Measurements from ENCODE around the gene VPS13C. TPM values are rescaled to one million over a fixed set of nuclear protein-coding genes. Genes with fewer than 3 reads are reported as not detected.

The VPS13C gene
- total and polyA plus RNA-seq, 2 donors (not counting 1 experiment from before 2014, with no cell fraction given) = 40.0 to 236 TPM

DNA sequence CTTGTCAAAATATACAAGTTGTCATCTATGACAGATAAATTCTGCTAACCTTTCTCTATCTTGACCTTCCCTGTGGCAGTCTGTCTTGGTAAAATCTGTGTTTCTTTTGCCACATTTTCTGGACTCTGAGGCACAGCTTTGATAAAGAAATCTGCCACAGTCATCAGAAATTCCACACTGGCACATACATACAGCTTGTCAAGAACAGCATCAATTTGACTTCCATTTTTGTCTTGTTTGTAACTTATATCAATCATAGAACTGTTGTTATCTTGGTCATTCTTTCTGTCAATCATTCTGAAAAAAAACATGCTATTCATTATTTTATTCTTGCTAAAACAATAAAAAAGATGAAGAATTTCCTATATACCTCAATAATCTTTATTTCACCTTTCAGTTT, 130.8 kb downstream of the VPS13C start:
- H2AFZ ChIP-seq (ENCODE audit: insufficient read depth, low read depth, low read length, poor library complexity, severe bottlenecking) = no peak overlapping the region
- CTCF ChIA-PET = no interaction called here
- no peaks in the 10 kb centered on the region for H3K27me3 ChIP-seq (replicated peaks in 1 of 4; ENCODE audit: control extremely low read depth in 1 of 4, control insufficient read depth in 3 of 4, insufficient read depth in 4 of 4, low read length in 3 of 4)
- H3K4me1 ChIP-seq (ENCODE audit: control insufficient read depth in 2 of 2, insufficient read depth in 2 of 2, low read length in 2 of 2) = no peaks in the 10 kb centered on the region
- no peak overlapping the region for H3K27ac ChIP-seq (ENCODE audit: low read length in 2 of 2)
- intact Hi-C loops (cut with micrococcal nuclease) = no loop called here
- DNase-seq (no peak), ATAC-seq (ENCODE audit: low read depth) (no peak)
- no peak for TF ChIP-seq EZH2 (IDR thresholded peaks at IDR 0.05; ENCODE audit: borderline replicate concordance, insufficient read depth, low read depth, low read length, poor library complexity, severe bottlenecking)
- TF ChIP-seq, protein P1, sequence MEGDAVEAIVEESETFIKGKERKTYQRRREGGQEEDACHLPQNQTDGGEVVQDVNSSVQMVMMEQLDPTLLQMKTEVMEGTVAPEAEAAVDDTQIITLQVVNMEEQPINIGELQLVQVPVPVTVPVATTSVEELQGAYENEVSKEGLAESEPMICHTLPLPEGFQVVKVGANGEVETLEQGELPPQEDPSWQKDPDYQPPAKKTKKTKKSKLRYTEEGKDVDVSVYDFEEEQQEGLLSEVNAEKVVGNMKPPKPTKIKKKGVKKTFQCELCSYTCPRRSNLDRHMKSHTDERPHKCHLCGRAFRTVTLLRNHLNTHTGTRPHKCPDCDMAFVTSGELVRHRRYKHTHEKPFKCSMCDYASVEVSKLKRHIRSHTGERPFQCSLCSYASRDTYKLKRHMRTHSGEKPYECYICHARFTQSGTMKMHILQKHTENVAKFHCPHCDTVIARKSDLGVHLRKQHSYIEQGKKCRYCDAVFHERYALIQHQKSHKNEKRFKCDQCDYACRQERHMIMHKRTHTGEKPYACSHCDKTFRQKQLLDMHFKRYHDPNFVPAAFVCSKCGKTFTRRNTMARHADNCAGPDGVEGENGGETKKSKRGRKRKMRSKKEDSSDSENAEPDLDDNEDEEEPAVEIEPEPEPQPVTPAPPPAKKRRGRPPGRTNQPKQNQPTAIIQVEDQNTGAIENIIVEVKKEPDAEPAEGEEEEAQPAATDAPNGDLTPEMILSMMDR (IDR thresholded peaks at IDR 0.05) = no peak
- no peak overlapping the region for H3K4me3 Mint-ChIP-seq
- no peak overlapping the region for H3K4me3 ChIP-seq (ENCODE audit: control extremely low read depth in 1 of 5, extremely low read depth in 1 of 5, insufficient read depth in 1 of 5, low read depth in 2 of 5, low read length in 4 of 5)
- H3K4me1 Mint-ChIP-seq = no peaks in the 10 kb centered on the region
- no peak overlapping the region for H3K27ac Mint-ChIP-seq
- H3K9me3 Mint-ChIP-seq (ENCODE audit: insufficient read depth) = no peaks in the 10 kb centered on the region
- H4K20me1 ChIP-seq (ENCODE audit: control insufficient read depth, insufficient read depth, low read length, poor library complexity, severe bottlenecking) = no peaks in the 10 kb centered on the region
- POLR2A ChIA-PET = no interaction called here
- peaks cover 5% of the 10 kb centered on the region for H3K79me2 ChIP-seq (ENCODE audit: control insufficient read depth, insufficient read depth, low read length)
- H3K36me3 ChIP-seq (replicated peaks in 1 of 2; ENCODE audit: control extremely low read depth in 1 of 2, control insufficient read depth in 1 of 2, extremely low read depth in 1 of 2, insufficient read depth in 2 of 2, low read length in 1 of 2) = peaks cover 25 to 48% of the 10 kb centered on the region in 2 experiments
- H3K9me3 ChIP-seq (ENCODE audit: control extremely low read depth in 1 of 3, control insufficient read depth in 2 of 3, insufficient read depth in 1 of 3, low read length in 2 of 3) = no peaks in the 10 kb centered on the region
- no peak overlapping the region for H3K4me2 ChIP-seq (replicated peaks; ENCODE audit: low read depth, low read length, poor library complexity, severe bottlenecking)
- no peak overlapping the region for H3K9ac ChIP-seq (ENCODE audit: low read length)
- H3K27me3 Mint-ChIP-seq = no peaks in the 10 kb centered on the region

- Histone ChIP-seq H3K4me2 (replicated peaks; ENCODE audit: low read depth, low read length, poor library complexity, severe bottlenecking) (no peak overlapping the region), H3K79me2 (ENCODE audit: control insufficient read depth, insufficient read depth, low read length) (no peaks in the 10 kb centered on the region), H4K20me1 (ENCODE audit: control insufficient read depth, insufficient read depth, low read length, poor library complexity, severe bottlenecking) (no peaks in the 10 kb centered on the region), H3K36me3 (replicated peaks in 1 of 2; ENCODE audit: control extremely low read depth in 1 of 2, control insufficient read depth in 1 of 2, extremely low read depth in 1 of 2, insufficient read depth in 2 of 2, low read length in 1 of 2) (peaks cover 11 to 56% of the 10 kb centered on the region in 2 experiments), H3K9ac (ENCODE audit: low read length) (no peak overlapping the region), H3K27ac (ENCODE audit: low read length in 2 of 2) (no peak overlapping the region), H3K4me3 (ENCODE audit: control extremely low read depth in 1 of 5, extremely low read depth in 1 of 5, insufficient read depth in 1 of 5, low read depth in 2 of 5, low read length in 4 of 5) (no peak overlapping the region), H3K9me3 (ENCODE audit: control extremely low read depth in 1 of 3, control insufficient read depth in 2 of 3, insufficient read depth in 1 of 3, low read length in 2 of 3) (no peaks in the 10 kb centered on the region), H3K27me3 (replicated peaks in 1 of 4; ENCODE audit: control extremely low read depth in 1 of 4, control insufficient read depth in 3 of 4, insufficient read depth in 4 of 4, low read length in 3 of 4) (no peaks in the 10 kb centered on the region), H2AFZ (ENCODE audit: insufficient read depth, low read depth, low read length, poor library complexity, severe bottlenecking) (no peak overlapping the region), H3K4me1 (ENCODE audit: control insufficient read depth in 2 of 2, insufficient read depth in 2 of 2, low read length in 2 of 2) (no peaks in the 10 kb centered on the region)
- Mint-ChIP-seq H3K4me3 (no peak overlapping the region), H3K27me3 (no peaks in the 10 kb centered on the region), H3K27ac (no peak overlapping the region), H3K4me1 (no peaks in the 10 kb centered on the region), H3K9me3 (ENCODE audit: insufficient read depth) (no peaks in the 10 kb centered on the region)
- DNase-seq (no peak), ATAC-seq (ENCODE audit: low read depth) (no peak)
- ChIA-PET POLR2A (no interaction called here), CTCF (no interaction called here)
- TF ChIP-seq EZH2 (IDR thresholded peaks at IDR 0.05; ENCODE audit: borderline replicate concordance, insufficient read depth, low read depth, low read length, poor library complexity, severe bottlenecking) = no peak
- TF ChIP-seq, protein P1 (IDR thresholded peaks at IDR 0.05) = no peak
- WGBS (ENCODE audit: insufficient coverage) = 100% methylated on average over 2 of the region's 3 CpGs
- intact Hi-C loops (cut with micrococcal nuclease) = no loop called here
These were observed 137.1 kb downstream of the VPS13C start for GRCh38 chr15:61923173-61923572.
